OCI-LY3 (cell line): ENCODE data around the gene ELFN2.

ENCODE experiments used
- H2AFZ ChIP-seq: fragments of 200-600, 300-600 bp; shearing (Covaris generic); 2 replicates; pipeline ENCODE4 v1.6.0; 2014; ENCODE audit warnings: antibody characterized with exemption, low read depth, low read length
- H3K27ac ChIP-seq: fragments of 200-600, 300-600 bp; sonication (generic); 2 replicates; pipeline ENCODE4 v1.5.1; 2014; ENCODE audit warnings: mild to moderate bottlenecking, low read length, moderate library complexity, mixed read lengths
- H3K27me3 ChIP-seq: fragments of 200-600, 300-600 bp; sonication (generic); 2 replicates; pipeline ENCODE4 v1.6.1; 2014; ENCODE audit warnings: low read depth, low read length, mixed read lengths
- H3K36me3 ChIP-seq: fragments of 200-600, 300-600 bp; sonication (generic); replicated peaks from 2 replicates; pipeline ENCODE3; 2014; ENCODE audit warnings: low read depth, low read length, mixed read lengths
- H3K4me1 ChIP-seq: fragments of 300-600, 200-600 bp; sonication (generic); 2 replicates; pipeline ENCODE4 v1.6.1; 2014; ENCODE audit warnings: low read length, mixed read lengths
- H3K4me2 ChIP-seq: fragments of 200-600, 300-600 bp; sonication (generic); 2 replicates; pipeline ENCODE4 v1.6.1; 2014; ENCODE audit warnings: low read length, mixed read lengths
- H3K4me3 ChIP-seq: fragments of 300-600, 200-600 bp; sonication (generic); 2 replicates; pipeline ENCODE4 v1.5.1; 2014; ENCODE audit warnings: antibody characterized with exemption, mild to moderate bottlenecking, low read length, moderate library complexity
- H3K79me2 ChIP-seq: fragments of 300-600, 200-600 bp; shearing (Covaris generic); 2 replicates; pipeline ENCODE4 v1.6.1; 2014; ENCODE audit warnings: mild to moderate bottlenecking, low read length, mixed read lengths
- H3K9ac ChIP-seq: fragments of 300-600, 200-600 bp; shearing (Covaris generic); 2 replicates; pipeline ENCODE4 v1.6.0; 2014; ENCODE audit warnings: mild to moderate bottlenecking, low read length, moderate library complexity
- H3K9me3 ChIP-seq: fragments of 200-600, 300-600 bp; shearing (Covaris generic); 2 replicates; pipeline ENCODE4 v1.6.1; 2014; ENCODE audit warnings: low read length, mixed read lengths; ENCODE audit not compliant: insufficient read depth
- H4K20me1 ChIP-seq: fragments of 200-600, 300-600 bp; sonication (generic); 2 replicates; pipeline ENCODE4 v1.6.1; 2016; ENCODE audit warnings: low read length, mixed read lengths; ENCODE audit not compliant: insufficient read depth
- EZH2phosphoT487 ChIP-seq: fragments of 200-600 bp; shearing (Covaris generic); IDR thresholded peaks from 2 replicates; pipeline ENCODE4 v1.6.1; 2018; ENCODE audit warnings: antibody characterized with exemption, mixed run types, low read depth
- TF ChIP-seq, protein P1 (sequence below): fragments of 200-600, 300-600 bp; sonication (generic); IDR thresholded peaks from 2 replicates; pipeline ENCODE4 v1.5.1; 2014; ENCODE audit warnings: antibody characterized with exemption, low read length, low read depth

ELFN2 gene

GRCh38 chr22:37448516-37449127 lies 21.3 kb upstream of the ELFN2 start:
- H2AFZ ChIP-seq: no peak overlapping the region
- H3K4me1 ChIP-seq: peaks cover 6% of the 10 kb centered on the region; the same call in 1 of the 2 replicates
- no peak for TF ChIP-seq EZH2phosphoT487
- TF ChIP-seq, protein P1, sequence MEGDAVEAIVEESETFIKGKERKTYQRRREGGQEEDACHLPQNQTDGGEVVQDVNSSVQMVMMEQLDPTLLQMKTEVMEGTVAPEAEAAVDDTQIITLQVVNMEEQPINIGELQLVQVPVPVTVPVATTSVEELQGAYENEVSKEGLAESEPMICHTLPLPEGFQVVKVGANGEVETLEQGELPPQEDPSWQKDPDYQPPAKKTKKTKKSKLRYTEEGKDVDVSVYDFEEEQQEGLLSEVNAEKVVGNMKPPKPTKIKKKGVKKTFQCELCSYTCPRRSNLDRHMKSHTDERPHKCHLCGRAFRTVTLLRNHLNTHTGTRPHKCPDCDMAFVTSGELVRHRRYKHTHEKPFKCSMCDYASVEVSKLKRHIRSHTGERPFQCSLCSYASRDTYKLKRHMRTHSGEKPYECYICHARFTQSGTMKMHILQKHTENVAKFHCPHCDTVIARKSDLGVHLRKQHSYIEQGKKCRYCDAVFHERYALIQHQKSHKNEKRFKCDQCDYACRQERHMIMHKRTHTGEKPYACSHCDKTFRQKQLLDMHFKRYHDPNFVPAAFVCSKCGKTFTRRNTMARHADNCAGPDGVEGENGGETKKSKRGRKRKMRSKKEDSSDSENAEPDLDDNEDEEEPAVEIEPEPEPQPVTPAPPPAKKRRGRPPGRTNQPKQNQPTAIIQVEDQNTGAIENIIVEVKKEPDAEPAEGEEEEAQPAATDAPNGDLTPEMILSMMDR: no peak

GRCh38 chr22:37445501-37445900 lies 18.2 kb upstream of the ELFN2 start:
- Histone ChIP-seq H3K4me1 (peaks cover 6% of the 10 kb centered on the region; the same call in 1 of the 2 replicates), H3K4me2 (no peak overlapping the region), H3K9ac (no peak overlapping the region), H4K20me1 (no peaks in the 10 kb centered on the region), H3K9me3 (no peaks in the 10 kb centered on the region), H3K36me3 (no peaks in the 10 kb centered on the region), H3K27me3 (peaks cover 39% of the 10 kb centered on the region), H3K79me2 (no peaks in the 10 kb centered on the region), H3K4me3 (no peak overlapping the region), H2AFZ (no peak overlapping the region), H3K27ac (no peak overlapping the region)
- no peak for TF ChIP-seq EZH2phosphoT487

More at GRCh38 chr22:37448516-37449127, 21.3 kb upstream of the ELFN2 start:
- no peak overlapping the region for H3K9ac ChIP-seq
- H3K4me2 ChIP-seq: no peak overlapping the region
- no peaks in the 10 kb centered on the region for H3K9me3 ChIP-seq
- H3K79me2 ChIP-seq: no peaks in the 10 kb centered on the region
- H3K4me3 ChIP-seq: no peak overlapping the region
- H4K20me1 ChIP-seq: no peaks in the 10 kb centered on the region
- H3K36me3 ChIP-seq: no peaks in the 10 kb centered on the region
- no peak overlapping the region for H3K27ac ChIP-seq
- peaks cover 22% of the 10 kb centered on the region for H3K27me3 ChIP-seq

GRCh38 chr22:37443977-37444376 lies 16.7 kb upstream of the ELFN2 start:
- peaks cover 51% of the 10 kb centered on the region for H3K27me3 ChIP-seq
- H3K4me3 ChIP-seq: no peak overlapping the region
- H3K27ac ChIP-seq: no peak overlapping the region
- no peaks in the 10 kb centered on the region for H3K9me3 ChIP-seq
- H3K4me1 ChIP-seq: no peaks in the 10 kb centered on the region
- H3K9ac ChIP-seq: no peak overlapping the region
- H2AFZ ChIP-seq: no peak overlapping the region
- no peak overlapping the region for H3K4me2 ChIP-seq
- no peaks in the 10 kb centered on the region for H3K79me2 ChIP-seq
- no peaks in the 10 kb centered on the region for H3K36me3 ChIP-seq
- TF ChIP-seq, protein P1: no peak
- TF ChIP-seq EZH2phosphoT487: no peak
- no peaks in the 10 kb centered on the region for H4K20me1 ChIP-seq

DNA sequence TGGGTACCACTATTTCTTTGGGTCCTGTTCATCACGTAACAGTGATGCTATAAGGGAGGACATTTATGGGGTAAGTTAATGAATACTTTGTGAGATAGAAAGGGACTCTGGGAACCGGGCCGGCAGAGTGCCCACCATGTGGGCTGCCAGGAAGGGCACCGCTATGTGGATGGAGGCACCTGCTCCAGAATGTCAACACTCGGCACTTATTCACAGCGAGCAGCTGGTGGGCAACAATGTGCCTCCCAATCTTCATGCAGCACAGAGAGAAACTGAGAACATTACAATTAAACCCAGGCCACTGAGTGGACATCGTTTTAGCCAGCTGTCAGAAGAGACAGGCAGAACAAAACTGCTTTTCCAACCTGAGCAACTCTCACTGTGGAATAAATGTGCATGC lies 15.8 kb upstream of the ELFN2 start:
- Histone ChIP-seq H3K4me3 (no peak overlapping the region), H3K4me1 (no peaks in the 10 kb centered on the region), H3K27me3 (peaks cover 55% of the 10 kb centered on the region), H4K20me1 (no peaks in the 10 kb centered on the region), H2AFZ (no peak overlapping the region), H3K27ac (no peak overlapping the region), H3K79me2 (no peaks in the 10 kb centered on the region), H3K9ac (no peak overlapping the region), H3K4me2 (no peak overlapping the region), H3K9me3 (no peaks in the 10 kb centered on the region), H3K36me3 (no peaks in the 10 kb centered on the region)
- TF ChIP-seq, protein P1: no peak
- TF ChIP-seq EZH2phosphoT487: no peak
